Osteocyte (in vitro differentiated cells): ENCODE results near the gene EPHB1. TPM values are rescaled to one million over a fixed set of nuclear protein-coding genes. Genes with fewer than 3 reads are reported as not detected.

ENCODE experiments used
- DNase-seq: peaks from one replicate; pipeline ENCODE4 v3.0.0; 2021; ENCODE audit warnings: mixed read lengths; ENCODE audit not compliant: unreplicated experiment; ENCODE audit errors: extremely low spot score
- H3K27ac Mint-ChIP-seq: one replicate; pipeline ENCODE4 v1.8.0; 2021; ENCODE audit warnings: mild to moderate bottlenecking, mixed read lengths; ENCODE audit not compliant: unreplicated experiment
- H3K27me3 Mint-ChIP-seq: one replicate; pipeline ENCODE4 v1.8.0; 2021; ENCODE audit warnings: mixed read lengths; ENCODE audit not compliant: unreplicated experiment
- H3K36me3 Mint-ChIP-seq: one replicate; pipeline ENCODE4 v1.8.0; 2021; ENCODE audit warnings: mixed read lengths; ENCODE audit not compliant: unreplicated experiment
- H3K4me1 Mint-ChIP-seq: one replicate; pipeline ENCODE4 v1.8.0; 2021; ENCODE audit warnings: mixed read lengths; ENCODE audit not compliant: unreplicated experiment
- H3K4me3 Mint-ChIP-seq: one replicate; pipeline ENCODE4 v1.8.0; 2021; ENCODE audit warnings: mild to moderate bottlenecking, moderate library complexity, mixed read lengths; ENCODE audit not compliant: unreplicated experiment
- H3K9me3 Mint-ChIP-seq: one replicate; pipeline ENCODE4 v1.8.0; 2021; ENCODE audit warnings: mixed read lengths; ENCODE audit not compliant: unreplicated experiment
- total RNA-seq: library from RNA; stranded (reverse); gene quantifications from 2 replicates; pipeline ENCODE4 v1.2.1, GENCODE V29; 2021
- TF ChIP-seq, protein P1 (sequence below): fragments of 200-600 bp; sonication (generic); IDR thresholded peaks from 2 replicates; pipeline ENCODE4 v1.5.0; 2021; ENCODE audit warnings: antibody characterized with exemption, mild to moderate bottlenecking, moderate library complexity

Gene EPHB1
- total RNA-seq, 1 donor from 2014 or later = 0.75 TPM

DNA sequence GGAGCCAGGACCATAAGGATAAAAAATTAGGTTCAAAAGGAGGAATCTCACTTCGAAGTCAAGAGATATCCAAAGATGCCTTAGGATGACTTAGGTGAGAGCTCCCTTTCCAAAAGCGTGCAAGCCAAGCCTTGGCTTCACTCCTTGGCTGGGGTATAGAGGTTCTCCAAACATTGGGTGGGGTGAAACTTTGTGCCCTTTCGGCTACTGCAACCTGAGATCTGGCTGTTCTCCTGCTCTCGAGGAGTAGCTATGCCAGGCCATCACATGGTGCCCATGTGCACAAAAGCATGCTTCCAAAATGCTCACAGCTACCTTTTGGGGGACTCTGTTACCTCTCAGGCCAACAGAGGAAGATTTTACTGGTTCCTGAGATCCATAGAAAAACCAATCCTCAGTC, 373.8 kb downstream of the EPHB1 start:
- Mint-ChIP-seq H3K27ac (no peak overlapping the region), H3K9me3 (no peaks in the 10 kb centered on the region), H3K4me3 (no peak overlapping the region), H3K27me3 (no peaks in the 10 kb centered on the region), H3K36me3 (no peaks in the 10 kb centered on the region), H3K4me1 (no peaks in the 10 kb centered on the region)
- no peak for DNase-seq
- TF ChIP-seq, protein P1, sequence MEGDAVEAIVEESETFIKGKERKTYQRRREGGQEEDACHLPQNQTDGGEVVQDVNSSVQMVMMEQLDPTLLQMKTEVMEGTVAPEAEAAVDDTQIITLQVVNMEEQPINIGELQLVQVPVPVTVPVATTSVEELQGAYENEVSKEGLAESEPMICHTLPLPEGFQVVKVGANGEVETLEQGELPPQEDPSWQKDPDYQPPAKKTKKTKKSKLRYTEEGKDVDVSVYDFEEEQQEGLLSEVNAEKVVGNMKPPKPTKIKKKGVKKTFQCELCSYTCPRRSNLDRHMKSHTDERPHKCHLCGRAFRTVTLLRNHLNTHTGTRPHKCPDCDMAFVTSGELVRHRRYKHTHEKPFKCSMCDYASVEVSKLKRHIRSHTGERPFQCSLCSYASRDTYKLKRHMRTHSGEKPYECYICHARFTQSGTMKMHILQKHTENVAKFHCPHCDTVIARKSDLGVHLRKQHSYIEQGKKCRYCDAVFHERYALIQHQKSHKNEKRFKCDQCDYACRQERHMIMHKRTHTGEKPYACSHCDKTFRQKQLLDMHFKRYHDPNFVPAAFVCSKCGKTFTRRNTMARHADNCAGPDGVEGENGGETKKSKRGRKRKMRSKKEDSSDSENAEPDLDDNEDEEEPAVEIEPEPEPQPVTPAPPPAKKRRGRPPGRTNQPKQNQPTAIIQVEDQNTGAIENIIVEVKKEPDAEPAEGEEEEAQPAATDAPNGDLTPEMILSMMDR = no peak

DNA sequence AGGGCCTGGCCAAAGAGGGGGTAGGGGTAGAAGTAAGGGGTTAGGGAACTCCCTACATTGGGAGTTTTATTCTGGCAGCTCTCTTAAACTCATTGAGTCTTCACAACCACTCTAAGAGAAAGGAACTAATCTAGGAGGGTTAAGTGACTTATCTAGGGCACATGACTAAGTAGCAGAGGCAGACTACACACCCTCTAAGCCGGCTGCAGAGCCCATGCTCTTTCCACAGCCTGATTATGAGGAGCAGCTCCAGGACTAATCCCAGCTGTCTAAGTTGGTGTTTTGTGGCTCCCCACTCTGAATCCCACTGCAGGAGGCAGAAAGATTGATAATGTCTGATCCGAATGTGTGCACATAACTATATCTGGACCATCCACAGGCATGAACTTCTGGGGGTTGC, 374.6 kb downstream of the EPHB1 start:
- TF ChIP-seq, protein P1 = no peak
- Mint-ChIP-seq H3K27me3 (no peaks in the 10 kb centered on the region), H3K4me1 (no peaks in the 10 kb centered on the region), H3K4me3 (no peak overlapping the region), H3K27ac (no peak overlapping the region), H3K36me3 (no peaks in the 10 kb centered on the region), H3K9me3 (no peaks in the 10 kb centered on the region)
- DNase-seq = no peak

DNA sequence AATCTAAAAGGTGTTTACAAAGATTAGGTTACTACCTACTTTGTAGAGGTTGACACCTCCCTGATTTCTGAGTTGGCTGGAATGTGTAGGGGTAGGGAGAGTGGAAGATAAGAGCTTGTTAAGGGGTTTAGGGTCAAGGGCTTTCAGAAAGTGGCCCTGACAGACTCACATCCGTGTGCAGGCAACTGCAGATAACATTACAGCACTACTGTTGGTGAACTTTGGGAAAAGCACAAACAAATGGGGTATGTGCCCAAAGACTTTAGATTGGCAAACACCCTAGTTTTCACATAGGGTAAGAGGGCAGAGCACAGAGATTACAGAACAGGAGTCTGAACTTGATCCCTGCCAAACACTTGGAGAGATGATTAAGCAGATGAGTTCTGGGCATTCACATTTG, 375.7 kb downstream of the EPHB1 start:
- Mint-ChIP-seq H3K4me1 (no peaks in the 10 kb centered on the region), H3K4me3 (no peak overlapping the region), H3K27me3 (no peaks in the 10 kb centered on the region), H3K36me3 (no peaks in the 10 kb centered on the region), H3K9me3 (no peaks in the 10 kb centered on the region), H3K27ac (no peak overlapping the region)
- no peak for DNase-seq
- TF ChIP-seq, protein P1 = no peak

DNA sequence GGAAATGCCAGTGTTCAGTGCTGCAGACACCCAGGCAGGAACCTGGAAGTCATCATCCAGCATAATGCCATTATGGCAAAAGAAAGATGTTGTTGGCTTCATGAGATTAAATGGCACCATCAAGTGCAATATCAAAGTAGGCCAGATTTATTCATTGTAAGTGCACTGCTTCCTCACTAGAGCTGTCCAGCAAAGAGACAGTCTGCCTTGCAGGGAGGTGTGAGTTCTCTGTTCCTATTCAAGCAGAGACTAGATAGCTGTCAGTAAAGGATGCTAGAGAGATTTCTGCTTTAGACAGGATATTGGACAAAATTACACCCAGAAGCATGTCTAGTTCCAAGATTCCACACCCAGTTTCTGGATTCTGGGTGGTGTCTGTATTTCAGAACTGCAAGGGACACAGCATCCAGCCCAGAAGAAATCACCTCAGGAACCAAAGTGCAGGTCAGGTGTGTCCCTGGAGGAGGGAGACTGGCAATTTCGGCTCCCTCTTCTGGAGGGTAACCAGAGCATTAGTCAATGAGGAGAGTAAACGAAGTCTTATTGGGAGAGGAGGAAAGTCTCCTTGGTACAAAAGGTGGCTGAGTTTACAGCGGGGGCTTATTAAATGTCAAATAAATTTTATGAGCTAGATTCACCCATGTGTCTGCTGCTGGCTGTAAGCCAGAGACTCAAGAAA, 377.3 kb downstream of the EPHB1 start:
- no peaks in the 10 kb centered on the region for H3K4me1 Mint-ChIP-seq
- no peaks in the 10 kb centered on the region for H3K9me3 Mint-ChIP-seq
- H3K4me3 Mint-ChIP-seq = no peak overlapping the region
- DNase-seq = no peak
- H3K27me3 Mint-ChIP-seq = no peaks in the 10 kb centered on the region
- no peaks in the 10 kb centered on the region for H3K36me3 Mint-ChIP-seq
- TF ChIP-seq, protein P1 = no peak
- H3K27ac Mint-ChIP-seq = no peak overlapping the region

- Mint-ChIP-seq H3K4me1 (no peaks in the 10 kb centered on the region), H3K27me3 (no peaks in the 10 kb centered on the region), H3K9me3 (peaks cover 7% of the 10 kb centered on the region), H3K27ac (no peak overlapping the region), H3K36me3 (no peaks in the 10 kb centered on the region), H3K4me3 (no peak overlapping the region)
- DNase-seq = no peak
- TF ChIP-seq, protein P1 = no peak
Observed at GRCh38 chr3:135175728-135176277, 380.7 kb downstream of the EPHB1 start.
